HG03135 (cell line): ENCODE measurements around the gene CHCHD3.

Source experiments
- ATAC-seq: cut with Tn5 transposase; IDR thresholded peaks from one replicate; pipeline ENCODE4 v1.9.1; 2021; ENCODE audit warnings: mild to moderate bottlenecking, moderate library complexity; ENCODE audit not compliant: unreplicated experiment

CHCHD3 gene

GRCh38 chr7:133047321-133047720 is 34.6 kb downstream of the CHCHD3 start:
- no peak for ATAC-seq

DNA sequence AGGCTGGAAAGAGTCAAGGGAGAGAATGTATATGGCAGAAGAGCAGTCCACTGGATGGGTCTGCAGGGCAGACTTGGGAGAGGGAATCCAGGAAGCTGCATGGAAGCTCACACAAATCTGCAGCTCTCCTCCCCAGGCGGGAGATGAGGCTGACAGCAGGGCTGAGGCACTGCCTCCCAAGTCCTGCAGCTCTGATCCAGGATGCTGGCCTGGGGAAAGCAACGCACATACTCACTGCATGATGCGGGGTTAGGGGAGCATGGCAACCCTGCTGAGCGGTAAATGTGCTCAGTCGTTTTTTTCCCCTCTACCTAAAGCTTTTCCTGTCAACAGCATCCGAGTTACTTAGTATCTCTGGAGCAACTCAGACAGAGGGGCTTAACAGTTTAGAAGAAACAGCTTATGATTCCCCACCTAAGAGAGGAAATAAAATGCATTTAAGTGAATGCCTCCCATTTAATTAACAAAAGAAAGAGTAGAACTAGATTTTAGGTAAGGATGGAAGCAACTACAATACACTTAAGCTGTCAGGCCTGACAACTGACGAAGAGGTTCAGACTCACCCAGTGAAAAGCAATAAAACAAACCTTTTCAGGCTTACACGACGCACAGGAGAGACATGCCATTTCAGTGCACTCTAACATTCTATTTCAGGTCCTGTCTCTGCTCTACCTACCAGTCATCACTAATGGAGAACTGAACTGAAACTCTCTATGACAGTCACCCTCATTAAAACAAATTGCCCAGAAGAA is 37.0 kb downstream of the CHCHD3 start:
- ATAC-seq = no peak

DNA sequence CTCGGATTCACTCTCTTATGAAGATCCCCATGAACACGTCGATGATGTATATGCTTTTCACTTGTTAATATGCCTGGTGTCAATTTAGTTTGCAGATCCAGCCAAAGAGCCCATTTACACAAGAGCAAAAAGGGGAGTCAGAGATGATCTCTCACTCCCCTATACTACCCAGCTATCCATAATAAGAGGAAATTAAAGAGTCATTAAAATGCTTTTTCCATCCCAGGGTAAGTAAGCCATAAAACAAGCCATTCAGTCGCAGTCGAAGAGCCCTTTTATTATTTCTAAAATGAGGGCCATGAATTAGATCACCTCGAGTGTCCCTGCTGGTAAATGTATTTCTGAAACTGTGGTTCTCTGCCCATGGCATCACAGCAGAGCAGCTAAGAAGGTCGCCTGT is 41.2 kb downstream of the CHCHD3 start:
- no peak for ATAC-seq

DNA sequence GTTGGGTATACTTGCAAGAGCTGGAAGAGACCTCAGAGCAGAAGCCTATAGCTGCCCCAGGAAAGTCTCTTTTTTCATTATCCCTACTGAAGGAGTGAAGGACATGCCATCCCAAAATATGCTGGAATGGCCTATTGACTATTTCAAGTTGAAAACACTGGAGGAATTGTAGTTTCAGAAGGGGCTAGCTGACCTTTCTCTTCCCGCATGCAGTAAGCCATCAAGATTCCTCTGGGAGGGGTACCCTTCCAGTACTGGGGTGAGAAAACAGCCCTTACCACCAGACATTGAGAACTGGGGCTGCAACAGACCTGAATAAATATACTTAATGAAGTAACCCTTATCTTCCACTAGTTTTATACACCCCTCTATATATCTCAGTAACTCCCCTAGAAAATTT is 41.7 kb downstream of the CHCHD3 start:
- no peak for ATAC-seq

- ATAC-seq = no peak
These were observed 42.3 kb downstream of the CHCHD3 start for GRCh38 chr7:133039614-133040013.

GRCh38 chr7:133036289-133036688 is 45.6 kb downstream of the CHCHD3 start:
- ATAC-seq = no peak

GRCh38 chr7:133035240-133035639 is 46.6 kb downstream of the CHCHD3 start:
- peak; percentile 93 for ATAC-seq

DNA sequence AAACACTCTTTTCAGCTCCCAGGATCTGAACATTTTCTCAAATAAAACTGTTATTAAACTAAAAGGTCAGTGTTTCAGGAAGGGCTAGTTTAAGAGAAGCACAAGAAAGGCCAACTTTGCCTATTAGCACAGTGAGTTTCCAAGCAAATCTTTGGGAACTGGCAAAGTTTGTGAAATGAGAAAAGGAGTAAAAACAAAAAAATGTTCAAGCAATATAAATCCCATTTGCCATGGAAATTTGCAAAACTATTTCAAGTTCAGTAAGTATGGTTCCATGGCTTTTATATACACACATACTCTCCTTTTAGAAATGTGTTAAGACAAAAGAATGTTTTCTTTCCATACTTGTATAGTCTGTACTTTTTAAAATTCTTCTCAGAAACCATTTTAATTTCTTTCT is 51.5 kb downstream of the CHCHD3 start:
- no peak for ATAC-seq

DNA sequence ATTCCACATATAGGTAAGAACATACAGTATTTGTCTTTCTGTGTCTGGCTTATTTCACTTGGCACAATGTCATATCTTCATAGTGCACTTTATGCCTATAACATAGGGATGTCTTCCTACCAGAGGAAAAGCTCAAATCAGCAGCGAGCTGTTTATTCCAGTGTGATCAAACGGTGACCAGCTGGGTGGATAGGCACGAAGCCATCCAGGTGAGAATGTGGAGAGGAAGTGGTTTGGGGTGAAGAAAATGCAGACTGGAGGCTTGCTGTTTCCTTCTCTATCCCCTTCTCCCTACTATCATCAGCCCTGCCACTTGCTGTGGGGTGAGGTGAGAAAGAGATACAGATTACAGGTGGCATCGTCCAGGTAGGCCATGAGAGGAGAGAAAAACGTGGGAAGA is 52.4 kb downstream of the CHCHD3 start:
- ATAC-seq = no peak

GRCh38 chr7:133027397-133027796 is 54.5 kb downstream of the CHCHD3 start:
- ATAC-seq = no peak

DNA sequence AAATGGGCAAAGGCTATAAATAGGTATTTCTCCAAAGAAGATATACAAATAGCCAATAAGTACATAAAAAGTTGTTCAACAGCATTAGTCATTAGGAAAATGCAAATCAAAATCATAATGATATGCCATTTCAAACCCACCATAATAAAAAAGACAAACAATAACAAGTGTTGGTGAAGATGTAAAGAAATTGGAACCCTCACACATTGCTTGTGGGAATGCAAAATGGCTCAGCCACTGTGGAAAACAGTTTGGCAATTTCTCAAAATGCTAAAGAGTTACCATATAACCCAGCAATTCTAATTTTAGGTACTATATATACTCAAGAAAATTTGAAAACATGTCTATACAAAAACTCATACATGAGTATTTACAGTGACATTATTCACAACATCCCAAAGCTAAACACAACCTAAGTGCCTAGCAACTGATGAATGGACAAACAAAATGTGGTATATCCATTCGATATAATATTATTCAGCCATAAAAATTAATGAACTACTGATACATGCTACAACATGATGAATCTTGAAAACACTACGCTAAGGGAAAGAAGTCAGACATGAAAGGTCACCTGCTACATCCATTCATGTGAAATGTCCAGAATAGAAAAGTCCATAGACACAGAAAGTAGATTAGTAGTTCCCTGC is 55.6 kb downstream of the CHCHD3 start:
- ATAC-seq = no peak

DNA sequence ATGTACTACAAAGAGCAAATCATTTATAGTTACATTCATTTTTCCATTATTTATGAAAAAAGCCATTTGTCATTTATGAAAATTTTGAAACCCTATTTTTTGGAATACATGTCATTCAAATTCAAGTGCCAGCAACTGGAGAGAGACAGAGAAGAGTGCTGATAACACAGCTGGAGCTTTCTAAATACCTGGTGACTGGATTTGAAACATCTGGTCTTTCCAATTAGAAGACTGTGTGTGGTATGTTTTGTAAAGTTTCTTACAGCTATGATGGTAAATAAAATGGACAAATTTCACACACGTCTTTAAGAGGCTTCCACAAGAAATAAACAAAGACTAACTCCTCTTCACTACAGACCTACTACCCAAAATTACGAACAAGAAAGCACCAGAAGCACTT is 56.8 kb downstream of the CHCHD3 start:
- ATAC-seq = no peak

GRCh38 chr7:133024596-133024995 is 57.3 kb downstream of the CHCHD3 start:
- no peak for ATAC-seq

DNA sequence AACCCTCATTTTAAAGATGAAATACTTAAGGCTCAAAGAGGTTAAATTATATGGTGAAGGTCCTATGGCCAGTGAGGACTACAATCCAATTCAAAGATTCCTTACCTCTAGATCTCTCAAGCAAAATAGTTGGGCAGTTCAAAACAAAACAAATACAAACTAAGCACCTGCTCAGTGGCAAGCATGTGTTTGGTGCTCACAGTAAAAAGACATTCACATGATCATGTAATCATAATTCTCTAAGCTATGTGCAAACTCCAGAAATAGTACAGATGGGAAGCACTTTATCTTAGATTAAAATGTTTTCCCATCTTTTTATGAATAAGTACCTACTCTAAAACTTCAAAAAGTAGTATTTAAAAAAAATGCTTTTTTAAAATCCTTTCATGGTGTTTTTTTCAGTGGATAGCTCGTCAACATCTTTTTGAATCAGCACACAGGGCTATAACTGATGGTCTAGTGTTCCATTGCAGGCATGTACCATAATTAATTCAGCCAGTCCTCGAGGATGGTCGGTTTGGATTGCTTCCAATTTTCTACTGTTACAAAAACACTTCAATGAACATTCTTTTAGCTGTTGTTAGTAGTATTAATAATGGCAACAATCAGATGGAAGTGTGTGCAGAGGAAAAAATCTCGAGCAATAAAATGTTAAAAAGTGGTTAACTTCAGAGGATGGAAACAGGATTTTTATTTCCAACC is 58.4 kb downstream of the CHCHD3 start:
- no peak for ATAC-seq

DNA sequence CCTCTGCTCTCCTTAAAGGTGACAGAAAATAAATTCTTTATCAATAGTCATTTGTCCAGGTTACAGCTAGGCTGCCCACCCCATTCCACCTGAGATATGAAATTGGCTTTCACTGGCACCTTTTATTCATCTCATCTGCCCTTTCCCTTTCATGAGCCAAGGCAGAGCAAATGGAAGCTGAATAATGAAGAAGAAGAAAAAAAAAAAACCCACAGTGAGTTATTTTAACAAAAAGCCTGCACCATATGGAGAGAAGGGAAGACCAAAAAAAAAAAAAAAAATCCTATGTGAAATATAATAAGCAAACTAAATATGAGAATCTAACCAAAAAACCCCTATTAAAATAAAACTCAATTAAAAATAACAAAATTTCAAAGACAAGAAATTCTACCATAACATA is 59.2 kb downstream of the CHCHD3 start:
- ATAC-seq = no peak

- no peak for ATAC-seq
These were observed 60.7 kb downstream of the CHCHD3 start for GRCh38 chr7:133021196-133021595.

- ATAC-seq = no peak
These were observed 61.4 kb downstream of the CHCHD3 start for GRCh38 chr7:133020496-133020895.

DNA sequence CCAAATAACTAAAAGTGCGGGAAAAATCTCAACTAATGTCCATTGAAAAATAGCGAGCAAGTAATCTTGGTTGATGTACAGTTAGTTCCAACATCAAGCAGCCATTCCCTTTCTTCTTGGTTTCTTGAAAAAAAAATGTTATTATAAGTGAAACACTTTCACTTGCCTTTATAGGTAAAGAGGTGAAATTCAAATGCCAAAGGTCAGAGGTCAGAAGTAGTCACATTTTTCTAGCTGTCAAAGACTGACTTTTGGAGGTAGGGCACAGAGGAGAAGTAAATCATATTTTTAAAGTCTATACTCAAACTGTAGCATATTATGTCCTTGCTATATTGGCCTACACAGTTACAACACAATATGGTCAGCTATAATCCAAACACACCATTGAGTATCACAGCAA is 62.3 kb downstream of the CHCHD3 start:
- ATAC-seq = no peak

- ATAC-seq = no peak
These were observed 65.3 kb downstream of the CHCHD3 start for GRCh38 chr7:133016604-133017003.

- no peak for ATAC-seq
These were observed 66.0 kb downstream of the CHCHD3 start for GRCh38 chr7:133015888-133016287.

DNA sequence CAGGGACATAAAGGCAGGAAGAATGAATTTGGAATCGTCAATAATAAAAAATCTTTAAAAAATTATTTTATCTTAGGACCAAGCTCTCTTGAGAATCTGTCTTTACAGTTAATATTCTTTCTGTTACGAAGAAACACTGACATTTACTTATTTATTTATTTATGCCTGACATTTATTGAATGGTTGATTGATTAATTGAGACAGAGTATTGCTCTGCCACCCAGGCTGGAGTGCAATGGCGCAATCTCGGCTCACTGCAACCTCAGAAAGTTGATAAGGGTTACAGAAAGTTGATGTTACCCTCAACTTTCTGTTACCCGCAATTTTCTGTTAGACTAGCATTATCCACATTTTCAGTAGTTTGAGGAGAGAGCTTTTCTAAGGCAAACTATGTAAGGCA is 70.1 kb downstream of the CHCHD3 start:
- ATAC-seq = no peak
